HG03159 (cell line): ENCODE data around the gene SLC29A4.
"Not testable (repeated sequence)": the region's sequence is repeated elsewhere in the genome, so short reads cannot be mapped to it uniquely, and the experiment has no call there.

Experiments used
- ATAC-seq: cut with Tn5 transposase; IDR thresholded peaks from one replicate; pipeline ENCODE4 v1.9.1; 2021; ENCODE audit warnings: mild to moderate bottlenecking, moderate library complexity; ENCODE audit not compliant: unreplicated experiment

SLC29A4 gene

DNA sequence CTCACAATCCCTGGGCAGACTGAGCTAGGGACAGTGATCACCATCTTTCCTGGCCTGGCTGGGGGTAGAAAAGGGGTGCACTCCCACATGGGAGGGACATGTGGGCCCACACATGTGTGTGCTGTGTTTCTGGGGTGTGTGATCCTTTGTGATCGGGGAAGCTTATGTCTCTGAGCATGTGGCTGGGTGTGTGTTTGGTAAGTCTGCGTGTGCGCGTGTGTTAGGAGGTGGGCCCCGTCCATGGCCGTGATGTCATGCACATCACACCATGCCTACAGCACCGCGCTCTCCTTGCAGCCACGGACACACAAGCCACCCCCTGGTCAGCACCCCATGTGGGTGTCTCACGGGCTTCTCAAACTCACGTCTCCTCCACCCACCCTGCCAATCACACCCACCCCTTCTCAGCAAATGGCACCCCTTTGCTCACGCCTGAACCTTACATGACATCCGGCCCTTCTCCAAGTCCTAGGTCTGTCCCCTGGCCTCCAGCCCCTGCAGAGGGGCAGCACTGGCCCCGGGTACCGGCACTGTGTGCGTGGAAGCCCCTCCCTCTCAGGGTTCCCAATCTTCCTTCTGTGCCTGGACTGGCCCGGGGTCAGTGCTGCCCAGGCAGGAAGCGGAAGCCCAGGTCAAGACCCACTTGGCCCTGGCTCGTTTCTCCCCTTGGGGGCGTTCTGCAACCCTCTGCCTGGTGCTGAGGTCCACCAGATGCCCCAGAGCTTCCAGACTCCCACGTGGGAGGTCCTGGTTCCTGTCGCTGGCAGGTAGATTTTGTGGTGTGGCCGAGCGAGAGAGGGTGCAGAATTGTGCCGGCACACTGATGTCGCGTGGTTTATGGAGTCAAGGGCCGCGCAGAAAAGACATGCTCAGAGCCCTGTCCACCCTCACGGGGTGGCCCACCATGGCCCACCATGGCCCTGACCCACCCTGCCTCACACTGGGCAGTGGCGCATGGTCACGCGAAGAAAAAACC is 12.6 kb downstream of the SLC29A4 start:
- no peak for ATAC-seq

DNA sequence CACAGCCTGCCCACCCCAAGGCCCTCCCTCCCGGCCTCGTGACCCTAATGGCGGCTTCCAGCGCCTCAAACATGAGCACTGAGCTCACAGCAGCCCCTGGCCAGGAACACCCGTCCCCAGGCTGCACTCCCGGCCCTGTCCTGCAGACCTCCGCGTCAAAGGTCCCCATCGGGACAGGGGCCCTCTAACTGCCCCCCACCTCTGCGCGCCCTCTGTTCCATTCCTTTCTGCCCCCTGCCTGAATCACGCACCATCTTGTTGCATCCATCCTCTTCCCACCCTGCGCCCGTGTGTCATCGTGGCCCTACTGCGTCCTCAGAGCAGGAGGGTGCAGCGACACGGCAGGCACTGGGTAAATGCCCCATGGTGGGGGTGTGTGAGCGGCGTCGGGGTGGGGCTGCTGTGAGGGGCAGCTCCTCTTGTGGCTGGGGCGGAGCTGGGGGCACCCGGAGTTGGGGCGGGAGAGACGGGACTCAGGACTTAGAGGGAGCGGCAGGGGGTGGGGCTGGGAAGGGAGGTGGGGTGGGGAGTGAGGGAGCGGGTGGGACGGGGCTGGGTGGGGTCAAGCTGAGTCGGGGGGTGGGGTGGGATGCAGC is 13.4 kb downstream of the SLC29A4 start:
- no peak for ATAC-seq

DNA sequence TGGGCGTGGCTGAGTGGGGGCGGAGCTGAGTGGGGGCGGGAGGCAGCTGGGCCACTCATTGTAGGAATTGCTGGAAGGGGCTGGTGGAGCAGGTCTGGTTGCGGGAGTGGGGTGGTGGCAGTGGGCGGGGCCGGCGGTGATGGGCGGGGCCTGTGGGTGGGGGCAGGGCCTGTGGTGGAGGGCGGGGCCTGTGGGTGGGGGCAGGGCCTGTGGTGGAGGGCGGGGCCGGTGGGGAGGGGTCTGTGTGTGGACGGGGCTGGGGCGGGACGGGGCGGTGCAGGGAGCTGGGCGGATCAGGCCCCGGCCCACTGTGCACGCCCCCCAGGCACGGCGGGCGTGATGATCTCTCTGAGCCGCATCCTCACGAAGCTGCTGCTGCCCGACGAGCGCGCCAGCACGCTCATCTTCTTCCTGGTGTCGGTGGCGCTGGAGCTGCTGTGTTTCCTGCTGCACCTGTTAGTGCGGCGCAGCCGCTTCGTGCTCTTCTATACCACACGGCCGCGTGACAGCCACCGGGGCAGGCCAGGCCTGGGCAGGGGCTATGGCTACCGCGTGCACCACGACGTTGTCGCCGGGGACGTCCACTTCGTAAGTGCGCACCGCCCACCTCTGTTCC is 14.0 kb downstream of the SLC29A4 start:
- ATAC-seq, result peak; percentile 55

- ATAC-seq, result no peak
Observed at GRCh38 chr7:5300366-5300765, 17.6 kb downstream of the SLC29A4 start.

DNA sequence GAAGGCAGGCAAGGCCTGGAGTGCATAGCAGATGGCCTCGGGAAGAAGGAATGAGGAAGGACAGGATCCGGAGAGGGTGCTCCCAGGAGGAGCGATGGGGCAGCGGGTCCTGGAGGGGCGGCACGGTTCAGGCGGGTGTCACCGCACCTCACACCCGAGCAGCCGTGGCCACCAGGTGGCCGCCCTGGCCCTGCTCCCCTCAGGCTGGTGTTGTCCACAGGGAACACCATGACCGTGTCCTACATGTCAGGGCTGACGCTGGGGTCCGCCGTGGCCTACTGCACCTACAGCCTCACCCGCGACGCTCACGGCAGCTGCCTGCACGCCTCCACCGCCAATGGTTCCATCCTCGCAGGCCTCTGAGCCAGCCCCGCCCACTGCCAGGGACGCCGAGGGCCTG is 19.8 kb downstream of the SLC29A4 start:
- ATAC-seq, result no peak

- ATAC-seq, result no peak
Observed at GRCh38 chr7:5303061-5303460, 20.3 kb downstream of the SLC29A4 start.

- no peak for ATAC-seq
Observed at GRCh38 chr7:5303591-5304505, 21.1 kb downstream of the SLC29A4 start.

DNA sequence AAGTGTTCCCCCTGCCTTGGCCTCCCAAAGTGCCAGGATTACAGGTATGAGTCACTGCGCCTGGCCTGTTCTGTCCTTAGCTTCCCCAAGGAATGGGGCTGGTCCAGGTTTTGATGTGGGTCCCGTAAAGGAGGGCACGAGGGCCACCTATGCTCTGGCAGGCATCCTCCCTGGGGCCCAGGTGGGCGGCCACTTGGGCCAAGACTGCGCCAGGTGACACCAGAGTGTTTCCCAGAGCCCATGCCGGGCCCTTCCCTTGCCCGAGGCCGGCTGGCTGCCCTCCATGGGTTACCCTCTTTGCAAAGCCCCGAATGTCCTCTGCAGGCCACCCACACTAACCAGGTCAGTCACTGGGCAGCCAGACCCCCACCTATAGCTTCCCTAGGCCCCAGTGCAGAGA is 22.3 kb downstream of the SLC29A4 start:
- ATAC-seq, result not testable (repeated sequence)

DNA sequence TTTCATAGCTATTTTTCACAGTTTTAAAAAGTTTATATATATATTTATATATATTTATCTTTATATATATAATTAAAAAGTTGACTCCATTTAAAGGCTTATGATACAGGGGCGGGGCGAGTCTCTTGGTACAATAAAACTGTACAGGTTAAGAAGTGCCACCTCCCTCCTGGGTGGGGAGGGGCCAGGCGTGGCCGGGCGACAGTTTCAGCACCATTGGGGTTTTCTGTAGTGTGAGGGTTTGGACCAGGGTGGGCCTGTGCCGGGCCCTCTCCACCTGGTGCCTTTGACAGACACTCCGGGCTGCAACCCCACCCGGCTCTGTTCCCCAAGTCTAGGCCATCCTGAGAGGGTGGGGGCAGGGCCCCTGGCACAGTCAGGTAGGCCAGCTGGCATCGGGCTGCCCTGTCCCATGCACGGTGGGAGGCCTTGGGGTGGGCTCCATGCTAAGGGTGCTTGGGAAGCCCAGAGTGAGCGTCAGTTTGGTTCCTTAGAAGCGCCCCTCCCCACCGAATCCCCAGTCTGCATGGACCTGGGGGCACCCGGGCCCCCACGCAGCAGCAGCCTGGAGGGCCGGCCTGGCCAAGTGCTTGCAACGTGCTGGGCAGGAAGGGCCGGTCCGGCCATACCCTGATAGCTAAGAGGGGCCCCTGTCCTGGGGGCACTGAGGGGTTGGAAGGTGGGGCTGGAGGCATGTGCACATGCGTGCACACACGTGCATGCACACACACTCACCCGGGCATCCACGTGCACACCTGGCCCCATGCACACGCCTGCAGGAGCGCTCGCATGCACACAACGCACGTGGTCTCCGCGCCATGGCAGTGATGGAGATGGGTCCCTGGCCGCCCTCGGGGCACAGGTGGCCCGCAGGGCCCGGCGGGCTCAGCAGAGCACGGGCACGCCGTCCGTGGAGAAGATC is 24.7 kb downstream of the SLC29A4 start:
- not testable (repeated sequence) for ATAC-seq

DNA sequence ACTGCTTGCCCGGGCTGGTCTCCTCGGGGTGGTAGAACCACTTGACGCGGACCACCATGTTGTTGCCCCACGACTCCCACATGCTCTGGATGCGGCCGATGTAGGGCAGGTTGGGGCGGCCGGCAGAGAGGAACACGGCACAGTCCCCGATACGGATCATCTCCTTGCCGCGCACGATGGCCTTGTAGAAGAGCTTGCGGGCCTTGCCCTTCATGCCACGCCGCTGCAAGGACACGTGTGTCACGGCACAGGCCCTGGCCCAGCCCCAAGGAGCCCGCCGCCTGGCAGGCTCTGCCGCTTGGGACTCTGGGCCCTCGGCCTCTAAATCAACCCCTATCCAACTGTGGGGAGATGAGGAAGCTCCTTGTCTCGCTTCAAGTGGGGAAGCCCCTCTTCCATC is 26.4 kb downstream of the SLC29A4 start:
- ATAC-seq, result no peak

GRCh38 chr7:5310822-5311405 is 28.2 kb downstream of the SLC29A4 start:
- no peak for ATAC-seq

- ATAC-seq, result not testable (repeated sequence)
Observed at GRCh38 chr7:5312276-5313070, 29.7 kb downstream of the SLC29A4 start.

DNA sequence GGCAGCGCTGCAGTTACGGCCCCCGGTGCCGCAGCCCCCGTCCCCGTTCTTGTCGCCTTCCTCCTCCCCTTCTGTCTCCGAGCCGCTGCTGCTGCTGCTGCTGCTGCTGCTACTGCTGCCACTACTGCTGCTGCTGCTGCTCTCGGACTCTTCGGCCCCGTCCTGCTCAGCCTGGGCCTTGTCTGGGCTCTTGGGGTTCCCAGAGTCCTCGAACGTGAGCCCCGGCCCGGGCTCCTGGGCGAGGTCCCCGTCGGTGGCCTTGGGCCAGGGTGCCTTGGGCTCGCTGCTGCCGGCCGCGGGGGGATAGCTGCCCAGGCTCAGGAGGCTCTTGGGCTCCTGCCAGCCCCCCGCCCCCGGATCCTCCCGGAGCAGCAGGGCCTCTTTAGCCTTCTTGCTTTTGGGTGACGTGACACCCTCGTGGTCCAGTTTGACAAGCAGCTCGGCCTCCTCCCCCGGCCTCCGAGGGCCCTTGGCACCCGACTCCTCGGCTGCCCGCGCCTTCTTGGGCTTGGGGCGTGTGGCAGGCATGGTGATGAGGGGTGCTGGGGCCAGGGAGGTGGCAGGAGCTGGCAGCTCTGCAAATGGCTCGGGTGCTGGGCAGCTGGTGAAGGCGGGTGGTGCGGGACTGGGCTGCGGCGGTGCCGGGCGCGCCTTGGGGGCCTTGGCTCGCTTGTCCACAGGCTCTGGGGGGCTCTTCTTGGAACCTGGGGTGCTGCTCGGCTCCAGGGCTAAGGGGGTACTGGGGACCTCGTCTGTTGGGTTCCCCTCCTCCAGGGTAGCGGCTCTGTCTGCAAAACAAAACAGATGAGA is 30.5 kb downstream of the SLC29A4 start:
- not testable (repeated sequence) for ATAC-seq

DNA sequence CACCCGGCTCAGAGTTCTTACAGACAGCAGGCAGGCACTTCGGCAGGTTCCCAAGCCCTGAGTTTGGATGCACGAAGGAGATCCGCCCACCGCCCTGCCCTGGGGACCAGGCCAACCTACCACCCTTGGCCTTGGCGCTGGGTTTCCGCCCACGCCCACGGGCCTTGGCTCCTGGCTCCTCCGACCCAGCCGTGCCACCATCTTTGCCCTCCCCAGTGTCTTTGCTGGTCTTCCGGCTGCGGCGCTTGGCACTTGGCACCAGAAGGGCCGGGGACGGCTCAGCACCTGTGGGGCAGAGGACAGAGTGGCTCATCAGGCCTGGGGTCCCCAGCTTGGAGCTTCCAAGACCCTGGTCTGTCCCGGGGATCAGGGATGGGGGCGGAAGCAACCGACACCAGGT is 32.1 kb downstream of the SLC29A4 start:
- no peak for ATAC-seq

DNA sequence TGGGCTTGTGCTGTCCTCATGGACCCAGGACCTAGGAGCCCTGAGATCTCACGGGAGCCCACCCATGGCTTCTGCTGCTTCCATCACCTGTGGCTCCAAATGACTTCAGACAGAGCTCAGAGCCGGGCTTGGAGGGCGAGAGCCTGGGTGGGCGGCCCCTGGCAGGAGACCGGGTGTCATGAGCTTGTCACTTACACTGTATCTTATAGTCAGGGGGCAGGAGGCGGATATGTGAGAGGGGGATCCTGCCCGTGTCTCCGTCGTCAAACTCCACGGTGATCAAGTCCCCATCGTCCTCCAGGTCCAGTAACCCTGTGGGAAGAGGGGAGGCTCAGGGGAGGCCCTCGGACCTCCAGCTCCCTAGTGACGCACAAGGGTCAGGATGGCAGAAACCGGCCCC is 33.0 kb downstream of the SLC29A4 start:
- no peak for ATAC-seq

DNA sequence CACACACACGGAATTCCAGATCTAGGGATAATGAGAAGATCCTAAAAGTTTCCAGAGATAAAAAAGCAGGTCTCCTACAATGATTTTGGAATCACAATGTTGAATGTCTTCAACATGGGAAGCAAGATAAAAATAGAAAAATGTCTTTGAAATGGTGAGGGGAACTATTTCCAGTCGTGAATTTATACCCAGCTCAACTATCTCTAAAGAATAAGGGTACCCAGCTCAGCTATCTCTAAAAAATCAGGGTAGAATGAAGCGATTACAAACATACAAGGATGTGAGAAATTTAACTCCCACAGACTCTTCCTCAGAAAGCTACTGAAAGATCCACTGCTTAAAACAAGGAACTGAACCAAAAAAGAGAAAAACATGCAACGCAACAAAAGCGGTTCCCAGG is 35.9 kb downstream of the SLC29A4 start:
- not testable (repeated sequence) for ATAC-seq

- ATAC-seq, result no peak
Observed at GRCh38 chr7:5320391-5320790, 37.6 kb downstream of the SLC29A4 start.
